ENCODE results near the gene CAMSAP3. TPM values are rescaled to one million over a fixed set of nuclear protein-coding genes. Genes with fewer than 3 reads are reported as not detected.

CAMSAP3 gene
- total RNA-seq, 1 experiment from 2014 or later = 28.4 TPM

GRCh38 chr19:7623725-7624603 lies 28.3 kb downstream of the CAMSAP3 start:
- Histone ChIP-seq H3K56ac (ENCODE audit: insufficient read length, low read depth, low read length) (no peak overlapping the region), H4K8ac (replicated peaks; ENCODE audit: insufficient read length, low read depth, low read length) (no peak overlapping the region), H3K27ac (ENCODE audit: insufficient read length, low read depth, low read length) (no peak overlapping the region), H3T11ph (ENCODE audit: low read length) (no peak overlapping the region), H2AFZ (ENCODE audit: low read length) (no peak overlapping the region), H3K23me2 (ENCODE audit: insufficient read length, low read depth, low read length, poor library complexity, severe bottlenecking) (peaks cover 5% of the 10 kb centered on the region), H3K4me1 (ENCODE audit: insufficient read depth, low read length) (no peaks in the 10 kb centered on the region), H3K14ac (ENCODE audit: insufficient read depth, low read length) (no peak overlapping the region), H4K91ac (ENCODE audit: insufficient read length, low read depth, low read length) (no peak overlapping the region), H3K79me1 (ENCODE audit: insufficient read depth, low read depth, low read length, poor library complexity, severe bottlenecking) (peaks cover 17% of the 10 kb centered on the region), H2BK15ac (ENCODE audit: low read depth, low read length) (no peak overlapping the region), H3K79me2 (ENCODE audit: insufficient read depth, low read length) (peaks cover 17% of the 10 kb centered on the region; the same call in 1 of the 2 replicates), H2BK5ac (ENCODE audit: insufficient read length, low read length) (no peak overlapping the region), H3K4ac (ENCODE audit: low read depth, low read length) (no peak overlapping the region), H2BK12ac (ENCODE audit: insufficient read length, low read depth, low read length) (no peak overlapping the region), H2AK5ac (ENCODE audit: insufficient read length, low read length) (no peak overlapping the region), H3K9me3 (ENCODE audit: control insufficient read depth, low read depth, low read length) (no peaks in the 10 kb centered on the region), H2BK120ac (ENCODE audit: low read depth, low read length, poor library complexity, severe bottlenecking) (no peak overlapping the region), H3K27me3 (ENCODE audit: insufficient read depth, low read length) (peaks cover 2% of the 10 kb centered on the region; the same call in 1 of the 2 replicates), H4K20me1 (ENCODE audit: control insufficient read depth, insufficient read depth, insufficient read length) (no peaks in the 10 kb centered on the region), H2BK20ac (ENCODE audit: low read depth, low read length, poor library complexity, severe bottlenecking) (no peak overlapping the region), H4K5ac (ENCODE audit: insufficient read length, low read depth, low read length) (no peak overlapping the region), H3K18ac (ENCODE audit: insufficient read length, low read depth, low read length) (no peak overlapping the region), H3K9ac (ENCODE audit: extremely low read depth, insufficient read length, low read length) (no peak overlapping the region), H3K23ac (ENCODE audit: insufficient read length, low read depth, low read length) (no peak overlapping the region), H3K4me2 (ENCODE audit: insufficient read depth, insufficient read length, low read length) (no peak overlapping the region)
- no peaks in the 10 kb centered on the region for H3K27me3 Mint-ChIP-seq (ENCODE audit: low read depth)
- peaks cover 22 to 48% (median 33%) of the 10 kb centered on the region in 3 experiments; a peak in 6 of 7 replicates for H3K36me3 Mint-ChIP-seq (ENCODE audit: insufficient read depth in 1 of 3, low read depth in 3 of 3)
- TF ChIP-seq, protein P1, sequence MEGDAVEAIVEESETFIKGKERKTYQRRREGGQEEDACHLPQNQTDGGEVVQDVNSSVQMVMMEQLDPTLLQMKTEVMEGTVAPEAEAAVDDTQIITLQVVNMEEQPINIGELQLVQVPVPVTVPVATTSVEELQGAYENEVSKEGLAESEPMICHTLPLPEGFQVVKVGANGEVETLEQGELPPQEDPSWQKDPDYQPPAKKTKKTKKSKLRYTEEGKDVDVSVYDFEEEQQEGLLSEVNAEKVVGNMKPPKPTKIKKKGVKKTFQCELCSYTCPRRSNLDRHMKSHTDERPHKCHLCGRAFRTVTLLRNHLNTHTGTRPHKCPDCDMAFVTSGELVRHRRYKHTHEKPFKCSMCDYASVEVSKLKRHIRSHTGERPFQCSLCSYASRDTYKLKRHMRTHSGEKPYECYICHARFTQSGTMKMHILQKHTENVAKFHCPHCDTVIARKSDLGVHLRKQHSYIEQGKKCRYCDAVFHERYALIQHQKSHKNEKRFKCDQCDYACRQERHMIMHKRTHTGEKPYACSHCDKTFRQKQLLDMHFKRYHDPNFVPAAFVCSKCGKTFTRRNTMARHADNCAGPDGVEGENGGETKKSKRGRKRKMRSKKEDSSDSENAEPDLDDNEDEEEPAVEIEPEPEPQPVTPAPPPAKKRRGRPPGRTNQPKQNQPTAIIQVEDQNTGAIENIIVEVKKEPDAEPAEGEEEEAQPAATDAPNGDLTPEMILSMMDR (conservative IDR thresholded peaks at IDR 0.05) = no peak
- no CpG with 5 or more reads among the region's 39 CpGs for WGBS (ENCODE audit: extremely low coverage, insufficient read length, low lambda C conversion rate)
- peaks cover 7 to 9% of the 10 kb centered on the region in 2 experiments for H3K4me1 Mint-ChIP-seq
- no peak overlapping the region for H3K4me3 Mint-ChIP-seq
- H3K9me3 Mint-ChIP-seq = no peaks in the 10 kb centered on the region; a peak in 2 of 5 replicates
- no peak overlapping the region for H3K27ac Mint-ChIP-seq
- DNase-seq = no peak

All from H9 (cell line).